Sigmoid colon (tissue), 7 donors: Measurements from ENCODE around the gene SLX4IP. TPM values are rescaled to one million over a fixed set of nuclear protein-coding genes. Genes with fewer than 3 reads are reported as not detected.

Source experiments
- DNase-seq: peaks from one replicate; pipeline ENCODE4 v3.0.0-alpha.2; 2019
- H3K27ac ChIP-seq, 4 donors: fragments of 200-600 bp; sonication (generic); one replicate each; pipeline ENCODE4 v1.5.1; 2016 to 2019; ENCODE audit warnings: mild to moderate bottlenecking in 1 of 4
- H3K27me3 ChIP-seq, 3 donors: fragments of 200-600 bp; sonication (generic); one replicate each; pipeline ENCODE4 v1.5.1; 2019; ENCODE audit warnings: mild to moderate bottlenecking in 1 of 3
- H3K36me3 ChIP-seq, 4 donors: fragments of 200-600 bp; sonication (generic); one replicate each; pipeline ENCODE4 v1.5.1; 2016 to 2019
- H3K4me1 ChIP-seq, 4 donors: fragments of 200-600 bp; sonication (generic); one replicate each; pipeline ENCODE4 v1.5.1; 2017 to 2019
- H3K4me3 ChIP-seq, 4 donors: fragments of 200-600 bp; sonication (generic); one replicate each; pipeline ENCODE4 v1.5.1; 2017 to 2019; ENCODE audit warnings: mild to moderate bottlenecking in 2 of 4, moderate library complexity in 1 of 4
- H3K9me3 ChIP-seq, 4 donors: fragments of 200-600 bp in 3 of 4; sonication (generic) in 3 of 4; one replicate each; pipeline versions ENCODE4 v1.5.1 to v1.6.1; 2013 to 2019
- EP300 ChIP-seq, 4 donors: sonication (generic); formaldehyde crosslinking; IDR thresholded peaks; one replicate each; pipeline ENCODE4 v1.6.1; 2017; ENCODE audit warnings: antibody characterized with exemption in 4 of 4
- POLR2A ChIP-seq, 2 donors: fragments of 450-650 bp; IDR thresholded peaks; one replicate each; pipeline ENCODE4 v1.6.1; 2016; ENCODE audit warnings: antibody characterized with exemption in 2 of 2, mild to moderate bottlenecking in 2 of 2, moderate library complexity in 2 of 2
- POLR2AphosphoS5 ChIP-seq, 4 donors: sonication (generic); formaldehyde crosslinking; IDR thresholded peaks; one replicate each; pipeline ENCODE4 v1.6.1; 2017; ENCODE audit warnings: antibody characterized with exemption in 4 of 4
- WGBS, 2 donors: extraction: QIAGEN DNeasy Blood & Tissue Kit; methylation state at CpG; one replicate each; pipeline ENCODE4 v1.1.7; 2013; 5-methylcytosine and 5-hydroxymethylcytosine counted together
- intact Hi-C: fragments of 100-400 bp; cut with DNase I; formaldehyde crosslinking; loops from one replicate; pipeline ENCODE4 v1.15.1; 2023
- polyA plus RNA-seq, 3 donors: library from polyadenylated mRNA; stranded (reverse); fragments of 200-250 nt; gene quantifications; one replicate each; pipeline ENCODE4 v1.2.3, GENCODE V29; 2013
- total RNA-seq, 4 donors: library from RNA; depleted of rRNA; stranded (reverse); fragments of >200 nt; gene quantifications; one replicate each; pipeline ENCODE4 v1.1.0, GENCODE V29; 2016
- TF ChIP-seq, protein P1 (sequence below), 4 experiments: fragments of 450-650 bp in 3 of 4; fragments of 200-600 bp in 1 of 4; IDR thresholded peaks; one replicate each; pipeline ENCODE4 v1.5.1; 2016 to 2019; ENCODE audit warnings: antibody characterized with exemption in 4 of 4, mild to moderate bottlenecking in 3 of 4, moderate library complexity in 2 of 4
- donor health status: healthy with polysubstance abuse.
- donor health status: Bipolar disorder and iron deficiency.
- donor health status: healthy.

The SLX4IP gene
- total and polyA plus RNA-seq, 7 donors: 1.2 to 4.2 (median 2.4) TPM

DNA sequence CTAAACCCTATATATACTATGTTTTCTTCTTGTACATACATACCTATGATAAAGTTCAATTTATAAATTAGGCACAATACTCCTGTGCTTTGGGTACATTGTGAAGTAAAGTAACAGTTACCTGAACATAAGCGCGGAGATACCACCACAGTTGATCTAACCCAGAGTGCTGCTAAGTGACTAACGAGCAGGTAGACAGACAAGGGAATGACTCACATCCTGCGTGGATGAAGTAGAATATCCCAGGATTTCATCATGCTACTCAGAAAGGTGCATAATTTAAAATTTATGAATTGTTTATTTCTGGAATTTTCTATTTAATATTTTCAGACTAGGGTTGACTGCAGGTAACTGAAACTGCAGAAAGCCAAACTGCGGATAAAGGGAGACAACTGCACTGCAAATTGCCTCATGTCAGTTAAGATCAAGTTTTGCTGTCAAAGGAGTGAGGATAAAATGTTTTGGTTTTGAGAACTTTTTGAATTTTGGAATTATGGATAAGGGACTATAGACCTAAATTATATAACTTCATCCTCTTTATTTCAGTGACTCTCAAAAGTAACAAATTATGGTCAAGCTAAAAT, 15.5 kb upstream of the SLX4IP start:
- Histone ChIP-seq H3K27me3 (no peaks in the 10 kb centered on the region), H3K9me3 (no peaks in the 10 kb centered on the region), H3K4me1 (peaks cover 0 to 24% (median 1%) of the 10 kb centered on the region in 4 donors), H3K36me3 (peaks cover 0 to 25% (median 2%) of the 10 kb centered on the region in 4 donors), H3K4me3 (no peak overlapping the region), H3K27ac (no peak overlapping the region)
- WGBS, 2 donors: 90 to 95% methylated on average over 5 of the region's 5 CpGs
- DNase-seq: no peak
- TF ChIP-seq, protein P1, sequence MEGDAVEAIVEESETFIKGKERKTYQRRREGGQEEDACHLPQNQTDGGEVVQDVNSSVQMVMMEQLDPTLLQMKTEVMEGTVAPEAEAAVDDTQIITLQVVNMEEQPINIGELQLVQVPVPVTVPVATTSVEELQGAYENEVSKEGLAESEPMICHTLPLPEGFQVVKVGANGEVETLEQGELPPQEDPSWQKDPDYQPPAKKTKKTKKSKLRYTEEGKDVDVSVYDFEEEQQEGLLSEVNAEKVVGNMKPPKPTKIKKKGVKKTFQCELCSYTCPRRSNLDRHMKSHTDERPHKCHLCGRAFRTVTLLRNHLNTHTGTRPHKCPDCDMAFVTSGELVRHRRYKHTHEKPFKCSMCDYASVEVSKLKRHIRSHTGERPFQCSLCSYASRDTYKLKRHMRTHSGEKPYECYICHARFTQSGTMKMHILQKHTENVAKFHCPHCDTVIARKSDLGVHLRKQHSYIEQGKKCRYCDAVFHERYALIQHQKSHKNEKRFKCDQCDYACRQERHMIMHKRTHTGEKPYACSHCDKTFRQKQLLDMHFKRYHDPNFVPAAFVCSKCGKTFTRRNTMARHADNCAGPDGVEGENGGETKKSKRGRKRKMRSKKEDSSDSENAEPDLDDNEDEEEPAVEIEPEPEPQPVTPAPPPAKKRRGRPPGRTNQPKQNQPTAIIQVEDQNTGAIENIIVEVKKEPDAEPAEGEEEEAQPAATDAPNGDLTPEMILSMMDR (IDR thresholded peaks at IDR 0.05): no peak
- TF ChIP-seq POLR2AphosphoS5 (IDR thresholded peaks at IDR 0.05): no peak
- TF ChIP-seq POLR2A (IDR thresholded peaks at IDR 0.05): no peak
- no peak for TF ChIP-seq EP300 (IDR thresholded peaks at IDR 0.05)
- intact Hi-C loops: no loop called here

DNA sequence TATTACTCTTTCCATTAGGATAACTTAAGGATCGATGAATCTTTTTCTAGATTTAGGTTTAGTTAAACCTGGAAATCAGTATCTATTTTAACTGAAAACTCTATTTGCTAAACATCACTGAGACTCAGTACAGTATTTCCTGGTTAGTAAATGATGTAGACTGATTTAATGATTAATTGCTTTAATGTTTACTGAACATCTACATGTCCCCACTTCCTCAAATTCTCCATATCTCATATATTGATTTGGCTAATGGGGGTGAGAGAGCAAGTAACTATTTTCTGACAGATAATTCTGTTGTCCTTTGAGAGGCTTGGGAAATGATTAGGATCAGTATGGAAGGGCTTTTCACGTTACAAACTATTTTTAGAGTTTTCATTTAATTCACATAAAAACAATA, 11.4 kb upstream of the SLX4IP start:
- TF ChIP-seq POLR2A (IDR thresholded peaks at IDR 0.05) (no peak), POLR2AphosphoS5 (IDR thresholded peaks at IDR 0.05) (no peak), EP300 (IDR thresholded peaks at IDR 0.05) (no peak)
- TF ChIP-seq, protein P1 (IDR thresholded peaks at IDR 0.05): no peak
- intact Hi-C loops: no loop called here
- no peak for DNase-seq
- Histone ChIP-seq H3K27me3 (no peaks in the 10 kb centered on the region), H3K36me3 (peaks cover 0 to 16% (median 2%) of the 10 kb centered on the region in 4 donors), H3K4me1 (peaks cover 0 to 23% (median 0%) of the 10 kb centered on the region in 4 donors), H3K27ac (no peak overlapping the region), H3K9me3 (no peaks in the 10 kb centered on the region), H3K4me3 (no peak overlapping the region)
- 88 to 94% methylated on average over 2 of the region's 2 CpGs for WGBS, 2 donors

DNA sequence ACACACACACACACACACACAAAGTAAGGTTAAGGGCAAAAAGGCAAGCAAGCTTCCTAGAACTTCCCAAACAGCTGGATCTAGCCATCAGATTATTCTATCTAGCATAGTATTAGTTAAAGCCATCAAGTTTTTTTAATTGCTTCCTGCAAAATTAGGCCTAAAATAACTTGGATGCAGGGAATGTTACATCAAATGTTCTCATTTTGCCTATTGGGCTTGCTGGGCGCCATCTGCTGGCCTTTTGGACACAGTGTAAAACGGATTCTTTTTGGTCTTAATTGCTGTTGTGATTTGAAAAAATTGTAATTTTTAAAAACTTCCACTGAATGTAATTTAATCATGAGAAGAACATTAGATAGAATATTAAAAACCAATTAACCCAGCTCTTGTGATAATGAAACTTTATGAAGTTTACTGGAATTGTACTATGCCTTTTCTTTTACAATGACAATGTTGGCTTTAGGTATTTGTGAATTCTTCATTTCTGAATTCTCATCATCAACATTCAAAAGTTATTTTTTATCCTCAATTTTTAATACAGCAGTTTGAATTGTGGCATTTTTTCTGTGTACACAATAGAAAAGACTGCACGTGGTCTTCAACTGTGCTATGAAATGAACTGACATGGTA, 7.9 kb upstream of the SLX4IP start:
- Histone ChIP-seq H3K27me3 (no peaks in the 10 kb centered on the region), H3K4me3 (no peak overlapping the region), H3K36me3 (peaks cover 0 to 6% (median 0%) of the 10 kb centered on the region in 4 donors), H3K9me3 (no peaks in the 10 kb centered on the region), H3K27ac (no peak overlapping the region), H3K4me1 (peaks cover 0 to 38% (median 7%) of the 10 kb centered on the region in 4 donors)
- TF ChIP-seq EP300 (IDR thresholded peaks at IDR 0.05) (no peak), POLR2A (IDR thresholded peaks at IDR 0.05) (no peak), POLR2AphosphoS5 (IDR thresholded peaks at IDR 0.05) (no peak)
- TF ChIP-seq, protein P1 (IDR thresholded peaks at IDR 0.05): peak in 3 of 4 experiments; percentile 44 to 68 (median 59)
- intact Hi-C loops: loop anchor here (5.0 kb wide), 1 partner anchor 450 kb away; no protein-coding TSS in a partner anchor
- 25 to 30% methylated on average over 3 of the region's 3 CpGs for WGBS, 2 donors
- DNase-seq: no peak

DNA sequence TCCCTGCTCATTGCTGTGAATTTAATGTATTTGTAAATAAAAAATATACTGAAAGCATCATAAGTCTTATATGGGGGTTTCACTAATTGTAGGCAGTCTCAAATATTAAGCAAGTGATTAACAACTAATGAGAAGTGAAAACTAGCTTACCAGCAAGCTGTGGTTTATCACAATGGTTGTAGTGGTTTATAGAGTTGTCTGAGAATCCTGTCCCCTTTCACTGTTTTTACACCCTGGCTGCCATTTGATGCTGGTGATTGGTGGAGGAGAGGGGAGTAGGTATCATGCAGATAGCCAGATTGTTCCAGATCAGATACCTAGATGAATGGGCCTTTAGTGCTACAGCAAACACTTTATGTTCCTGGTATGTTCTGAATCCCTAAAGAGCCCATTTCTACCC, 7.1 kb upstream of the SLX4IP start:
- intact Hi-C loops: loop anchor here (5.0 kb wide), 1 partner anchor 451 kb away; no protein-coding TSS in a partner anchor
- DNase-seq: no peak
- Histone ChIP-seq H3K9me3 (no peaks in the 10 kb centered on the region), H3K4me3 (no peak overlapping the region), H3K36me3 (peaks cover 0 to 6% (median 0%) of the 10 kb centered on the region in 4 donors), H3K27me3 (no peaks in the 10 kb centered on the region), H3K4me1 (peaks cover 0 to 46% (median 16%) of the 10 kb centered on the region in 4 donors), H3K27ac (no peak overlapping the region)
- TF ChIP-seq EP300 (IDR thresholded peaks at IDR 0.05) (no peak), POLR2A (IDR thresholded peaks at IDR 0.05) (no peak), POLR2AphosphoS5 (IDR thresholded peaks at IDR 0.05) (no peak)
- TF ChIP-seq, protein P1 (IDR thresholded peaks at IDR 0.05): no peak
